ENCODE results near the gene GIMAP8.
"Not testable (repeated sequence)": the region's sequence is repeated elsewhere in the genome, so short reads cannot be mapped to it uniquely, and the experiment has no call there.

Gene GIMAP8

GRCh38 chr7:150519310-150519709 is 68.9 kb downstream of the GIMAP8 start:
- no peak for DNase-seq

DNA sequence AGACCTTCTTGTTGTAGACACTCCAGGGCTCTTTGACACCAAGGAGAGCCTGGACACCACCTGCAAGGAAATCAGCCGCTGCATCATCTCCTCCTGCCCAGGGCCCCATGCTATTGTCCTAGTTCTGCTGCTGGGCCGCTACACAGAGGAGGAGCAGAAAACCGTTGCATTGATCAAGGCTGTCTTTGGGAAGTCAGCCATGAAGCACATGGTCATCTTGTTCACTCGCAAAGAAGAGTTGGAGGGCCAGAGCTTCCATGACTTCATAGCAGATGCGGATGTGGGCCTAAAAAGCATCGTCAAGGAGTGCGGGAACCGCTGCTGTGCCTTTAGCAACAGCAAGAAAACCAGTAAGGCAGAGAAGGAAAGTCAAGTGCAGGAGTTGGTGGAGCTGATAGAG is 69.7 kb downstream of the GIMAP8 start:
- DNase-seq, result peak; percentile 69

- not testable (repeated sequence) for DNase-seq
Observed at GRCh38 chr7:150522931-150523330, 72.5 kb downstream of the GIMAP8 start.

DNA sequence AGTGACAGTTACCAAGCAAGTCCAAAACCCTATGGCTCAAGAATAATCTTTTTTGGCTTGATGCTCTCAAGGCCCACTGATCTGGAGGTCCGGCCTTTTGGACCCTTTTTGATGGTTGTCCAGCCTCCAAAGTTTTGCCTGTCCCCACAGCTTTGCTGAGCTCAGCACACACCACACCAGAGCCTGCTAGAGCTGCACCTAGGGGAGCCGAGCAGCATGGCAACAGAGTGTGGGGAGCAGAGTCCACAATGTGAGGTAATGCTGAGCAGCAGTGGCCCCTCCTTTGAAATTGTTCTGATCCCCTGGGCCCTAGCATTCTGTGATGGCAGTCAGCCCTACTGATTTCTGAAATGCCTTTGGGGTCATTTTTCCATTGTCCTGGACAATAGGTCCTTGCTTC is 73.6 kb downstream of the GIMAP8 start:
- no peak for DNase-seq
